Stimulated activated CD4-positive, alpha-beta T cell treated with anti-CD3 and anti-CD28 coated beads, Interleukin-2, amount 100 ng/mL, for 48 hours (primary cell): ENCODE measurements around the gene FILIP1L.

Experiments used
- DNase-seq, 2 donors: peaks; one replicate each; pipeline ENCODE4 v3.0.0-alpha.2; 2020

The FILIP1L gene

GRCh38 chr3:100114413-100115030 lies at the start of gene FILIP1L:
Gene FILIP1L, minus strand, starts transcription at chr3:100114501.
- no peak for DNase-seq

GRCh38 chr3:100163787-100164186 lies 49.5 kb upstream of the FILIP1L start:
- DNase-seq, result no peak

DNA sequence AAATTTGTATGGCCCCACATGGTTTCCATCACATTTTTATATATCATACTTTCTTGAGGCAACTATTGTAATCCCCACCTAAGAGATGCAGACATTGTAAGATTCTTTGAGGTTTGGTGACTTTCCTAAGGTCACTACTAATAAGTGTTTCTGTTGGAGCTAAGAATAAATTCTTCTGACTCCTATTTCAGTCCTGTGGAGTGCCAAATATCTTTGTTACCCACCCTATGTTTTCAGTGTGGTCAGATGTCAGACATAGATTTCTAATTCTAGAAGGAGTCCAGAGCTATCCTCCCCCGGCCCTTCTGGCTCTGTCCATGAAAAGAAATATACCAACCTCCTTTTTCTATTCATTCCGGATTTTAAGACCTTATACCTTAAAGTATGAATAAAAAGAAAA lies 46.2 kb upstream of the FILIP1L start:
- no peak for DNase-seq

DNA sequence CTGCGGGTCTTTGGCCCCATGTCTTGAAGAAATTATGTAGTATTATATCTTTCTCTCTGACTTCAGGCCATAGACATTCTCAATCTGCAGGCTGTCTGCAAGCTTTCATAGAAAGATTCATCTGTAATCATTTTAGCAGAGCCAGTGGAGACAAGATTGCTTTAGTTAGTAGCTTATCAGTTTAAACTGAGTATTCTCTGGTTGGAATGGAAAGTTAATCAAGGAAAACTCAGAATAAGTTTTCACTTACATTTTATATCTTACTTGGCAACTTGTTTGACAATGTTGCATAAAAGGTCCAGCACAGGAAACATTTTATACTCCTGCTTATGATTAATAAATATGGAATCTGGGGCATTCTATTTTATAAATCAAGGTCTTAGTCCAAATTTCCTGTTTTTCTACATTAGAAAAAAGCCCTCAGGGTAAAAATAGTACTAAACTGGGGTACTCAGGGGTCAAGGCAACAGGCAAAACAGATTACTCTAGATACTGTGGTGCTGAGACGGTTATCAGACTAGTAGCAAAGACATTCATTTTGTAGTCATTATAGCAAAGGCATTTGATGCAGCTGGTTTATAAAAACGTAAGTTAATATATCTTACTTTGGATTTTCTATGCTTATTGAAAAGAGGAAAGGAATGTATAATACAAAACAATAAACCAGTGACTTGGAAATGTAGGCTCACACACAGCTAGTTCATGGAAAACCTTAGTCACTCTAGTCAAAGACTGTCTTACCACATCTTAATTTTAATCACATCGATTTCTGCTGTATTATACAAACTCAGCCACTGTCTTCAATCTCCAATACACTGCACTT lies 45.2 kb upstream of the FILIP1L start:
- no peak for DNase-seq

DNA sequence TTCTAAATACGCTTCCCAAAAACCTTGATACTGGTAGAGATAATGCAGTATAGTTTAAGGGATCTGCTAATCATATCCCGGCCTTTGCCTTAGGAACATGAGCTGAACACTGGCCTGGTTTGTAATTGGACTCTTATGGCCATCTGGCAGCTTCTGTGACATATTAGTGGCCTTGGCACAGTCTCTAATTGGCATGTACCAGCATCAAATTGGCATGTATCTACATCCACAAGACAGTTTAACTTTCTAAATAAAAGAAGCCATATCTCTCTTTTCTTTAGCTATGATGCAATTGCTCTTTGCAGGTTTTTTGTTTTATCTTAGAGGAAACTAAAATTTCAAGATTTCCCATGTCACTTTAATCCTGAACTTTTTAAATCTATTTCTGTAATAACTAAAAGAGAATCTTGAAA lies 44.6 kb upstream of the FILIP1L start:
- DNase-seq, result no peak

GRCh38 chr3:100157685-100158084 lies 43.4 kb upstream of the FILIP1L start:
- no peak for DNase-seq

DNA sequence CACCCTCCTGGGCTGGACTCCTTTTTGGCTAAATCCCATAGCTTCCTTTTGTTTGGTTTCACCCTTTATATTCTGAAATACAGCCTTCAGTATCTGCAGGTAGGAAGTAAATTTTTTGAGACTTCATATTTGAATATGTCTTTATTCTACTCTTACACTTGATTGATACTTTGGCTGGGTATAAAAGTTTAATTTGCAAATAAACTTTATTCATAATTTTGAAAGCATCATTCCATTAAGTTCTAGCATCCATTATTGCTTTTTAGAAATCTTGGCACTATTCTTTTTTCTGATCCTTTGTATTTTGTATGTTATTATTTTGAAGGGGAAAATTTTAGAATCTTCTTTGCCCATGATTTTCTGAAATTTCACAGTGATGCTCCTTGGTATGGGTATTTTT lies 41.3 kb upstream of the FILIP1L start:
- no peak for DNase-seq

GRCh38 chr3:100155128-100155527 lies 40.8 kb upstream of the FILIP1L start:
- DNase-seq, result no peak

GRCh38 chr3:100154171-100154570 lies 39.9 kb upstream of the FILIP1L start:
- no peak for DNase-seq

DNA sequence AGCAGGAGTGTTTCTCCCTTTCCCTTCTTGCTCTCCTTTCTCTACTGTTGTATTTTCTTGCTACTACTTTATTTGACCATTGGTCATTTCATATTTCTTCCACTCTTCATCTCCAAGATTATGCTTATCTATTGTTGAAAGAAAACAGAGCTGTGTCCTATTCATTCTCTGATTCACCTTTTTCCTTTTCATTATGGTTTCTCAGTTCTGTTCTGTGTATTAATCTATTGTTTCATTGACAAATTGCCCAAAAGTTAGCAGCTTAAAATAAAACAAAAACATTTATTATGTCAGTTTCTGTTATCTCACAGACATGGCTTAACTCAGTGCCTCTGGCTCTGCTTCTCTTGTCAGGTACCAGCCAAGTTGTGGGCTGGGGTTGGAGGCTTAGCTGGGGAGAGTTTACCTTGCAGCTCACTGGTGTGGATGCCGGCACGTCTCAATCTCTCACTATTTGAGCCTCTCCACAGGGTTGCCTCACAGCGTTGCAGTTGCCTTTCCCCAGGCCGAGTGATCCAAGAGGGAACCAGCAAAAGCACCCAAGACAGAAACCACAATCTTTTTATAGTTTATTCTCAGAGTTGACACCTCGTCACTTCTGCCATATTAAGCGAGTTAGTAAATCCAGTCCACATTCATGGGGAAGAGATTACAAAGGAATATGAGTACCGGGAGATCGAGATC lies 36.9 kb upstream of the FILIP1L start:
- DNase-seq, result no peak

GRCh38 chr3:100150473-100150872 lies 36.2 kb upstream of the FILIP1L start:
- no peak for DNase-seq

GRCh38 chr3:100149713-100150415 lies 35.6 kb upstream of the FILIP1L start:
- no peak for DNase-seq

- DNase-seq, result no peak
Observed at GRCh38 chr3:100149130-100149529, 34.8 kb upstream of the FILIP1L start.

- DNase-seq, result no peak
Observed at GRCh38 chr3:100144255-100144866, 30.1 kb upstream of the FILIP1L start.

DNA sequence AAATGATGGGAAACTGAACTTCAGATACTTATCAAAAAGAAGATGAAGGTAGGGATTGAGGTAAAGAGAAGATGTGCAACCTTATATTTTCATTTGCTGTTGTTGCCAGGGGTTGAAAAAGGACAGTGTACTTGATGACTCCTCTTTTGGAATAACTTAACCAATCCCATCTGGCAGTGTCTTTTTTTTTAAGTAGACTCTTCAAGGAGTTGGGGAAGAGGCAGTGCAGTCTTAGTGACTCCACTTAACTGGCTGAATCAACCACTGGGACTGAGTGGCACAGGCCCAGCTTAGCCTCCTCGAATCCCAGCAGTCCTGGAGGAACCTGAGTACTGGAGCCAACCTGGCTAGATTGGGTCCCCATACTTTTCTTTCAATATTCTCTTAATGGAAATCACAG lies 27.3 kb upstream of the FILIP1L start:
- DNase-seq, result no peak

DNA sequence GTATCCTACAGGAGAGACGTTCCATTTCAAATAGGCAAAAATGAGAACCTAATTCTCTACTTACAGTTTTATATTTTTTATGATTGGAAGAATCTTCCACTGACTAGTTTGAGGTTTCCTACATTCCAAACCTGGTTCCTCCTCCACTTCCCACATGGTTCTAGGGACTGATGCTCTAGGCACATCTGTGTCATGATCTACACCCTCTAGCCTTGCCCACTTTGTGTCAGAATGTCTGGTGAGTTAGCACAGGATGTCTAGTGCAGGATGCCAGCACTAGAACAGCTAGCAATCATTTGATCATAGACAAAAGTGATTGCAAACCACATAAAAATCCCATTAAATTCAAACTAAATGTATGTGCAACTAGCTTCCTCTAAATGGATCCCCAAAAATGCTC lies 26.7 kb upstream of the FILIP1L start:
- no peak for DNase-seq

- DNase-seq, result no peak
Observed at GRCh38 chr3:100136921-100137320, 22.6 kb upstream of the FILIP1L start.

GRCh38 chr3:100131241-100131640 lies 16.9 kb upstream of the FILIP1L start:
- no peak for DNase-seq

DNA sequence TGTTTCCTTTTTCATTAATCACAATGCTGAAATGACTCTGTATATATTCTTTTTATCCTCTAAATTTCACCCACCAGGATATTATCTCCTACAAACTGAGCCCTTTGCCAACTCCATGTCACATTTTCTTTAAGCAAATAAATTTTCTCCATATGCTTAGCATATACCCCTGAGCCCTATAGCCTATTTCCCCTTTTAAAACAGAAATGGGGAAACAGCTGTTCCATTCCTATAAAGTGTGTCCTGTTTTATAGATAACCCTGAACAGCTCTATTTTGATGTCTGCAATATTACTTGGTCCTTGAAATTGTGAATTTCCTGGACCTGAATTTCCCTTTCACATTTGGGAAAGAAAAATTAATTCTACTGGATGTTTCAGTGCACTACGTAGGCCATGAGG lies 15.6 kb upstream of the FILIP1L start:
- DNase-seq, result no peak

- DNase-seq, result no peak
Observed at GRCh38 chr3:100128565-100128964, 14.3 kb upstream of the FILIP1L start.

DNA sequence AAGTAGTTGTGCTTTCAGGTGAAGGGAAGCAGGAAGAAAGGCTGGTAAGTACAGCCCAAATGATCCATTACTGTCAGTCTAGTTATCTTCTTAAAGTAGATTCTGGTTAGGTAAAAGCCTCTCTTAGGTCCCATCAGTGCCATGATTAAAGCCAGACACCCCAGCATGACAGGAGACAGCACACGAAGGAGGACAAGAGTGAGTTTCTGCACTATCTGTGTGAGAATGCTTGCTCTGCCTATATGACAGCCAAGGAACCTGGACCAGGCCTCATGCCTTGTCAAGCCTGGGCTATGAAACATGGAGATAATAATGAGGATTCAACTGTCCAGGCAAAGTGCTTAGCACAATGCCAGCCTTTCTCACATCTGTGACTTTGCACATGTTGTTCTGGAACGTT lies 13.5 kb upstream of the FILIP1L start:
- no peak for DNase-seq

DNA sequence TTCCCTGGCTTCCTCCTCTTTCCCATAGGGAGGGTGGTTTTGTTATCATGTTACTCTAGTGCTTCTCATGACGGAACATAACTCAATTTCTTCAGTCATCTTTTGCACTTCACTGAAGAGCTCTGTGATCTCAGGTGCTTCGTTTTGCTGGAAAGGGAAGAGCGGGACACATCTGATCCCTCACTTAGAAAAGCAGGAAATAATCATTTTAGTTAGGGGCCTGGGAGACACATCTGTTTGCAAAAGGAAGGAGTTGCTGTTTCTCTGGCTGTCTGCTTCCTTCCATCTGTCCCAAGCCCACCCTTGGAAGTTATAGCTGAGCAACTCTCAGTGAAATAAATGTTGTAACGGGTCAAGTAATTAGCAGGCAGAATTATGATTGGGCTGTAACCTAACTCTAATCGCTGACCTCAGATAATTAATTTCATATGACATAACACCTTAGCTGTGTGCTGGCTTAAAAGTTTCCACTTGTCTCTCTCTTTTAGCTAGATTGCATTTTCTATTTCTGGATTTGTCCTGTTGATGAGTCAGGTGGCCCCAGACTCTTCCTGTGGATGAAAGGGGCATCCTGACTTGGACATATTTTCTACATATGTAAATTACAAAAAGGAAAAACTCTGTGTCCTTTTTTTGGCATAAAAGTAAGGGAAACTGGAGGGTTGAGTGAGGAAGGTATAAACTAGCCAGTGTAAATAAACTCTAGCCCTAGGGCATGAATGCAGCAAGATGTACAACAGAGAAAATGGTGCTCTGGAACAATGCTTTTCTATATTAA lies 11.0 kb upstream of the FILIP1L start:
- DNase-seq, result no peak
